Erythroblast (primary cell): ENCODE results near the gene ASCC2.

Source experiments
- GATA1 ChIP-seq: IDR thresholded peaks from 2 replicates; pipeline ENCODE4 v1.6.1; 2011; ENCODE audit warnings: low read depth, mild to moderate bottlenecking, control low read depth, low read length, moderate library complexity
- POLR2A ChIP-seq: IDR thresholded peaks from 2 replicates; pipeline ENCODE4 v1.6.1; 2011; ENCODE audit warnings: mild to moderate bottlenecking, low read length

GRCh38 chr22:29848111-29848510, 10.0 kb upstream of the ASCC2 start:
- TF ChIP-seq POLR2A (no peak), GATA1 (no peak)
